NB4 (cell line): ENCODE data around the gene TRMT6.

Experiments used
- DNase-seq: peaks from one replicate; pipeline ENCODE4 v3.0.0; 2010; ENCODE audit warnings: low read depth
- H3K4me3 ChIP-seq: one replicate; pipeline ENCODE4 v1.5.1; 2011; ENCODE audit warnings: mild to moderate bottlenecking, low read depth, low read length, moderate library complexity
- MYC ChIP-seq: IDR thresholded peaks from 2 replicates; pipeline ENCODE4 v1.6.1; 2011; ENCODE audit warnings: low read depth, low read length
- POLR2A ChIP-seq: IDR thresholded peaks from 2 replicates; pipeline ENCODE4 v1.6.1; 2011; ENCODE audit warnings: mild to moderate bottlenecking; ENCODE audit not compliant: insufficient read length; ENCODE audit errors: extremely low read depth
- TF ChIP-seq, protein P1 (sequence below): IDR thresholded peaks from 2 replicates; pipeline ENCODE4 v1.6.1; 2011; ENCODE audit warnings: low read depth, low read length
- TF ChIP-seq, protein P2 (sequence below): IDR thresholded peaks from one replicate; pipeline ENCODE4 v1.5.1; 2012; ENCODE audit warnings: low read depth, low read length

The TRMT6 gene

DNA sequence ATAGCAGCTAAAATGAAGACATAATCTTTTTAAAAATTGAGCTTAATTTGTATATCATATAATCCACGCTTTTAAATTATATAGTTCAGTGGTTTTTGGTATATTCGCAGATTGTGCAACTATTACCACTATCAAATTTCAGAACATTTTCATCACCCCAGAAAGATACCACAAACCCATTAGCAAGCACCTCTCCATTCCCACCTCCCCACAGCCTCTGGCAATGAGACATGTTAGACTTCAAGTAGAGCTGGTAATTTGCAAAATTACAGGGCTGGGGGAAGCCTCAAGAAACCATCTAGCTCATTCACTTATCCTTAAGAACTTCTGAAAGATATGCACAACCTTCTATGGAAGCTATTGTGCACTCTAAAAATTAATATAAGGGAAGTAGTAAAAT lies 37.2 kb downstream of the TRMT6 start:
- no peak overlapping the region for H3K4me3 ChIP-seq
- peak; percentile 56 for DNase-seq
- TF ChIP-seq, protein P1, sequence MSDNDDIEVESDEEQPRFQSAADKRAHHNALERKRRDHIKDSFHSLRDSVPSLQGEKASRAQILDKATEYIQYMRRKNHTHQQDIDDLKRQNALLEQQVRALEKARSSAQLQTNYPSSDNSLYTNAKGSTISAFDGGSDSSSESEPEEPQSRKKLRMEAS = no peak
- TF ChIP-seq POLR2A = no peak

DNA sequence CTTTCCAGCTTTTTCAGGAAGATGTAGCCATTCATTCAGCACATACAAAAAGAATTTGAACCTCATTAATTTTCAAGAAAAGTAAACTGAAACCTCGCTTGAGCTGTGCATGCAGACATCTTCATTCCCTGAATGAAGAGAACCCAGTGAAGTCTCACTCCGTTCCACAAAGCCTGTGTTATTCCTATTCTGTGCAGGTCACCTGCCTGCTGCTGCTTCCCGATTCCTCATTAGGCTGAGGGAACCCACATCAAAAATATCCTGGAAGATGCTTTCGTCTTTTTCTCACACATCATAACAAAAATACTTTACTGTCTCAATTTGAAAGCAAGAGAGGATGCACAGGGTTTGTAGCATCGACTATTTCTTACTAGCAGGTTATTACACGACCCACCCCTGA lies 40.1 kb downstream of the TRMT6 start:
- DNase-seq = no peak
- no peak overlapping the region for H3K4me3 ChIP-seq
- TF ChIP-seq MYC = no peak
- TF ChIP-seq, protein P2, sequence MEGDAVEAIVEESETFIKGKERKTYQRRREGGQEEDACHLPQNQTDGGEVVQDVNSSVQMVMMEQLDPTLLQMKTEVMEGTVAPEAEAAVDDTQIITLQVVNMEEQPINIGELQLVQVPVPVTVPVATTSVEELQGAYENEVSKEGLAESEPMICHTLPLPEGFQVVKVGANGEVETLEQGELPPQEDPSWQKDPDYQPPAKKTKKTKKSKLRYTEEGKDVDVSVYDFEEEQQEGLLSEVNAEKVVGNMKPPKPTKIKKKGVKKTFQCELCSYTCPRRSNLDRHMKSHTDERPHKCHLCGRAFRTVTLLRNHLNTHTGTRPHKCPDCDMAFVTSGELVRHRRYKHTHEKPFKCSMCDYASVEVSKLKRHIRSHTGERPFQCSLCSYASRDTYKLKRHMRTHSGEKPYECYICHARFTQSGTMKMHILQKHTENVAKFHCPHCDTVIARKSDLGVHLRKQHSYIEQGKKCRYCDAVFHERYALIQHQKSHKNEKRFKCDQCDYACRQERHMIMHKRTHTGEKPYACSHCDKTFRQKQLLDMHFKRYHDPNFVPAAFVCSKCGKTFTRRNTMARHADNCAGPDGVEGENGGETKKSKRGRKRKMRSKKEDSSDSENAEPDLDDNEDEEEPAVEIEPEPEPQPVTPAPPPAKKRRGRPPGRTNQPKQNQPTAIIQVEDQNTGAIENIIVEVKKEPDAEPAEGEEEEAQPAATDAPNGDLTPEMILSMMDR = no peak
- TF ChIP-seq, protein P1 = no peak
- no peak for TF ChIP-seq POLR2A

DNA sequence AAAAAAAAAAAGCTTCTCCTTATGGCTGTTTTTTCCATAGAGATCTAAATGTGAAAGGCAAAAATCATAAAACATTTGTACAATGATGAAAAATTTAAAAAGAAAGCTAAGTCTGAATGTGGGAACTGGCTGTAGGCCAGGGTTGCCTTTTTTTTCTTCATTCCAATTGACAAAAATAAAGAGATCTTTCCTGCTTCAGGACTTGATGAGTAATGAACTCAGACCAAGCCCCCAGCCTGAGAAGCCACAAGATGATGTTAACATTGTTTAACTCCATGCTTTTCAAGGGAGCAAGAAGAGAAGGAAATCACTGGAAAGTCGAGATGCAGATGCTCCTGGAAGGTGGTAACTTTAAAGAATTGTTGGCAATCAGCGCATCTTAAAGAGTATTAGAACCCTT lies 41.4 kb downstream of the TRMT6 start:
- TF ChIP-seq, protein P1 = no peak
- TF ChIP-seq, protein P2 = no peak
- TF ChIP-seq MYC (no peak), POLR2A (no peak)
- no peak overlapping the region for H3K4me3 ChIP-seq
- no peak for DNase-seq

DNA sequence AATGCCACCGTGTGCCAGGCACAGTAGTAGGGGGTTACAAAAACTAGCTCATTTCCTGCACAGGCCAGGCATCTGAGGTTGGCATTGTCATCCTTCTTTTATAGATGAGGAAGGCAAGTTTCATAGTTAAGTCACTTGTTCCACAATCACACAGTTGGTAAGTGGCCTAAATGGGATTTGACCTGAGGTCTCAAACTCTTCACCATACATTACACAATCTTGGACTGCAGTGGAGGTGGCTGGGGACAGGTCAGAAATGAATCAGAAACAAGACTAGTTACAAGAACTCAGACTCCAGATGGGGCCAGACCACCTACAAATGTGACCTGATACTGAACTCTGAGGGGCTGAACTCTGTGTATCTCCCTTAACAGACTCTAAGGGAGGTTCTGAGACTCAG lies 49.4 kb downstream of the TRMT6 start:
- TF ChIP-seq, protein P1 = no peak
- TF ChIP-seq MYC = no peak
- no peak for DNase-seq
- no peak overlapping the region for H3K4me3 ChIP-seq

DNA sequence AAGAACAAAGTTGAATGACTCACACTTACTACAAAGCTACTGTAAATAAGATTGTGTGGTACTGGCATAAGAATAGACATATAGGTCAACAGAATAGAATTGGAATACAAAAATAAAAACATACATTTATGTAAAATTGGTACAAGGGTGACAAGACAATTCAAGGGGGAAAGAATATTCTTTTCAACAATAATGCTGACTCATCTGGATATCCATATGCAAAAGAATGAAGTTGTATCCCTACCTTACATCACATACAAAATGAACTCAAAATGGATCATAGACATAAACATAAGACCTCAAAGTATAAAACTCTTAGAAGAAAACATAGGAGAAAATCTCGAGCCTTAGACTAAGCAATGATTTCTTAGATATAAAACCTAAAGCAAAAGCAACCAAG lies 50.9 kb downstream of the TRMT6 start:
- TF ChIP-seq MYC (no peak), POLR2A (no peak)
- TF ChIP-seq, protein P1 = no peak
- TF ChIP-seq, protein P2 = no peak
- H3K4me3 ChIP-seq = no peak overlapping the region
- no peak for DNase-seq

DNA sequence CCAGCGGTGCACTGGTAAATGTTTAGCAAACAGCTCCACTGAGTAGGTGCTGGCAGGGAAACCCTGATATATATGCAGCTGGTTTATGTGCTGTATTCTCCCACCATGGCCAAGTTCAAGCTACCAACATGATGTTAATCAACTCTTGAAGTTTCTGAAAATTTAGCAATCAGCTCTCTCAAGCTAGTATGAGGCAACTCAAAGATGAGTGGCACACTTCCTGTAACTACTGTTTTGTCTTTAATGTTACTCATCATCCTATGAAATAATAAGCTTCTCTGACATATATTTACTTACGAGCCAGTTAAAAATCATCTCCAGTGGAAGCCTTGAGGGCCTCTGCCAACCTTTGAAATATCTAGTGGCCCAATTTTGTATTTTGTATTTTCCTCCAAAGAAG lies 54.7 kb downstream of the TRMT6 start:
- peak; percentile 62 for DNase-seq
- TF ChIP-seq, protein P2 = no peak
- TF ChIP-seq POLR2A (no peak), MYC (no peak)
- TF ChIP-seq, protein P1 = no peak
- no peak overlapping the region for H3K4me3 ChIP-seq

DNA sequence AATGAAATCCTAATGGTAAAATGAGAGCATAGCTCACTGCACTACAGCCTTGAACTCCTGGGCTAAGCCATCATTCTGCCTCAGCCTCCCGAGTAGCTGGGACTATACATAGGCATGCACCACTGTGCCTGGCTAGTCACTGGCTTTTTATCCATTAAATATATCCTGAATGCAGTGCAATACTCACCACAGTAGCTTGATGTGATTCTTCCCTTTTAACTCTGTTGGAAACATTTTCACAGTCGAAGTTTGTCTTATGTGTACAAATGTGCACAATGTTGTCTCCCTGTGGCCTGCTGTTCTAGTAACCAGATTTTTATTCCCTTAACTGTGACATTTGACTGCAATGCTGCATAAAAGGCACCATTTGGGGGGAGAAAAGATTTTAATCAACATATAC lies 56.7 kb downstream of the TRMT6 start:
- no peak overlapping the region for H3K4me3 ChIP-seq
- TF ChIP-seq MYC (no peak), POLR2A (no peak)
- TF ChIP-seq, protein P2 = no peak
- TF ChIP-seq, protein P1 = no peak
- DNase-seq = no peak
